Urinary bladder (tissue), 4 donors: ENCODE results near the gene LBHD1. TPM values are rescaled to one million over a fixed set of nuclear protein-coding genes. Genes with fewer than 3 reads are reported as not detected.
"Not testable (repeated sequence)": the region's sequence is repeated elsewhere in the genome, so short reads cannot be mapped to it uniquely, and the experiment has no call there.

Experiments used
- DNase-seq: peaks from one replicate; pipeline ENCODE4 v3.0.0-alpha.2; 2015; ENCODE audit errors: extremely low spot score
- H3K27ac ChIP-seq: one replicate; pipeline ENCODE4 v1.5.1; 2013; ENCODE audit warnings: low read depth, mild to moderate bottlenecking, moderate library complexity
- H3K36me3 ChIP-seq: one replicate; pipeline ENCODE4 v1.6.1; 2013; ENCODE audit warnings: mild to moderate bottlenecking, moderate library complexity; ENCODE audit not compliant: insufficient read depth
- H3K4me1 ChIP-seq: one replicate; pipeline ENCODE4 v1.6.1; 2013; ENCODE audit warnings: mild to moderate bottlenecking, moderate library complexity; ENCODE audit not compliant: insufficient read depth
- H3K4me3 ChIP-seq: one replicate; pipeline ENCODE4 v1.5.1; 2013; ENCODE audit warnings: low read depth, low read length
- WGBS: extraction: QIAGEN DNeasy Blood & Tissue Kit; methylation state at CpG from one replicate; pipeline ENCODE4 v1.1.7; 2013; 5-methylcytosine and 5-hydroxymethylcytosine counted together
- polyA plus RNA-seq: library from polyadenylated mRNA; stranded (reverse); fragments of 200-250 nt; gene quantifications from one replicate; pipeline ENCODE4 v1.2.3, GENCODE V29; 2013
- total RNA-seq: library from RNA; depleted of rRNA; stranded (reverse); fragments of >200 nt; gene quantifications from one replicate; pipeline ENCODE4 v1.2.3, GENCODE V29; 2014
- donor health status: healthy with polysubstance abuse.
- donor health status: healthy.

LBHD1 gene
- total and polyA plus RNA-seq, 2 donors = 2.8 to 3.1 TPM

DNA sequence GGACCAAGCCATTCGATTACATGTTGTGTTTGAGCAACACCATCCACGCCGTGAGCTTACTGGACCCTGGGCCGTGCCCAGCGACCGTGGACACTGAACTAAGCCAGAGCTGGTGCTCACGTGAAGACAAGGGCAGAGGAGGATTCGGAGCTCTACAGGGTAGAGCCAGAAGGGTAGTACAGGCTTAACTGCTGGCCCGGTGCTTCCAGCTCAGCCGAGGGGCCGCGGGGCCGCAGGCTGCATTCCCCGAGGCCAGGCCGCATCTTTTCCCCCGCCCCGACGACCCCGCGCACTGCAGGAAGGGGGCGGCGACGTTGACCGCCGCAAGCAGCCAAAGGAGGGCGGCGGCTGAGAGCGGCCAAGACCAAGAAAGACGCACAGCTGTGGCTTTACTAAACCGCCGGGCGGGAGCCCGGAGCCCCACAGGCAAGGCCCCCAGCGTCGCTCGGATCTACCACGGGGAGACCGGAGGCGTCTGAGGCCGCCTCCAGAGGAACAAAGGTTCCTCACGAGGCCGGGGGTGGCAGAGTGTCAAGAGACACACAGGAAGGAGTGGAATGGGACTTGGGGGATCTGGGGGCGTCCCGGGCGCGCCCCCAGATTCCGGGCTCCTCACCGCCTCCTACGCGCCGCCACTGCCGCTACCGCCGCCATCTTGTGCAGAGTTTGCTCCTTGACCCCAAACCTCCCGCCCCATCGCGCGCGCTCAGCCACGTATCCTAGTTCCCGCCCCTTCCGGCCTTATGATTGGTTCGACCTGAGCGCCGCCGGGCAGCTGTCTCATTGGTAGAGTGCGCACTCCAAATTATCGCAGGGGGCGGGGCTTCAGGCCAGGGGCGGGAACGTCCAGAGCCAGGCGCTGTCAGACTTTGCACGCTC, 25.9 kb downstream of the LBHD1 start, which contains the start of gene GANAB:
GANAB (minus strand) TSS at position 668 of the 879 bp plus-strand sequence; CDS start at position 654, 14 bp downstream.
- DNase-seq = peak; percentile 98
- WGBS = under 1% methylated on average over 73 of the region's 73 CpGs
- H3K4me1 ChIP-seq = peaks cover 3% of the 10 kb centered on the region

DNA sequence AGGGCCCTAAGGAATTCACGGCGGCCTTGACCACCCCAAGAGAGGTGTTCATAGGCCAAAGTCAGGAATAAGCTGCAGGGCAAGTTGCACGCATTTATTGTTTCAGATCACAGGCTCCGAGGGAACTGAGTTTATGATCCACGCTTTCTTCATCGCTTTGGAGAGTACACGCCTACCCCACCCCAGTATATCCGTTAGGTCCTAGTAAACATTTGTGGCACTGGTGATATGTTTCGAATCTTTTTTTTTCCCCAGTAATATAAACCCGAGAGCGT, 26.5 kb downstream of the LBHD1 start:
- no peaks in the 10 kb centered on the region for H3K36me3 ChIP-seq
- 12% methylated on average over 11 of the region's 11 CpGs for WGBS

More for the DNA sequence above, 25.9 kb downstream of the LBHD1 start, which contains the start of gene GANAB:
- no peaks in the 10 kb centered on the region for H3K36me3 ChIP-seq
- H3K4me3 ChIP-seq = peak within 1 kb of the TSS; percentile 93
- peak within 1 kb of the TSS; percentile 93 for H3K27ac ChIP-seq

DNA sequence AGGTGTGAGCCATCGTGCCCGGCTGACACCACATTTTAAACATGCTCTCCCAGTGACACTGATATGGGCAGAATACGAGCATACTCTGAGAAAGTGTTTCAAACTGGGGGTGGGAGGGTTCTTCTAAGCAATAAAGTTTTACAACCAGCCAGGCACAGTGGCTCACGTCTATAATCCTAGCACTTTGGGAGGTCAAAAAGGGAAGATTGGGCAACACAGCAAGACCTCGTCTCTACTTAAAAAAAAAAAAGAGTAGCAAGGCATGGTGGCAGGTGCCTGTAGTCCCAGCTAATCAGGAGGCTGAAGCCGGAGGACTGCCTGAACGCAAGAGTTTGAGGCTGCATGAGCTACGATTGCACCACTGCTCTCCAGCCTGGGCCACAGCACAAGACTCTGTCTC, 27.8 kb downstream of the LBHD1 start:
- Histone ChIP-seq H3K4me3 (no peak overlapping the region), H3K27ac (no peak overlapping the region), H3K36me3 (no peaks in the 10 kb centered on the region), H3K4me1 (peaks cover 3% of the 10 kb centered on the region)
- 75% methylated on average over 8 of the region's 8 CpGs for WGBS
- DNase-seq = no peak

More for the DNA sequence above, 26.5 kb downstream of the LBHD1 start:
- peaks cover 3% of the 10 kb centered on the region for H3K4me1 ChIP-seq
- H3K4me3 ChIP-seq = peak overlapping the region; percentile 93
- no peak overlapping the region for H3K27ac ChIP-seq
- no peak for DNase-seq

DNA sequence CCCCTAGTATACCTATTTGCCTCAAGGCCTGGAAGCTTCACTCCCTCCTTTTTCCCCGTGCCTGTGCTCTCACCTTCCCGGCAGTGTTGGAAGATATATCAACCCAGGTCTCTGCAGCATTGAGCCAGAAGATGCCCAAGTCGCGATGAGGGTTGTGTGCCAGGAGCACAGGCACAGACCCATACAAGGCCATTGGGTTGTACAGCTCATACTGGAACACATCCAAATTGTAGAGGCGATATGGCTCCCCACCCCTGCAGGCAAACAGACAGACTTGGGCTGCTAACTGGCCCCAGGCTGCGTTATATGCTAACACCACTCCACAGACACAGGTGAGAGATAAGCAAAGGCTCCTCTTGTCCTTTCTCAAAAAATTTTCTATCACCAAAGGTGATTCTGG, 39.6 kb downstream of the LBHD1 start:
- Histone ChIP-seq H3K36me3 (peaks cover 22% of the 10 kb centered on the region), H3K4me3 (no peak overlapping the region), H3K4me1 (no peaks in the 10 kb centered on the region), H3K27ac (no peak overlapping the region)
- DNase-seq = no peak
- WGBS = 80% methylated on average over 6 of the region's 6 CpGs

DNA sequence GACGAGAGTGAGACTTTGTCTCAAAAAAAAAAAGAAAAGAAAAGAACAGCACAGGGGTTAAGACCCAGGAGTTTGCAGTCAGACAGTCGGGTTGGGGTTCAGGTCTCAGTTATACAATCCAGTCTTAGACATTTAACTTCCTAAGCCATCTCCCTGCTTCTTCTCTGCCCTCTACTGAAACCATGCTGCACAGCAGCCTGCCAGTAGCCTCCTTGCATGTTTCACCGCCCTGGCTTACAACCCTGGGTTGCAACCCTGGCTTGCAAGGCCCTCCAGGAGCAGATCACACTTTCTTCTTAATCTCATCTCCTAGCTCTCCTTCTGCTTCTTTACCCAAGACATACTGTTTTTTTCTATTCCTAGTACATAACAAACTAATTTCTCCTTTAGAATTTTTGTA, 44.4 kb downstream of the LBHD1 start:
- Histone ChIP-seq H3K4me1 (no peaks in the 10 kb centered on the region), H3K4me3 (no peak overlapping the region), H3K27ac (no peak overlapping the region), H3K36me3 (peaks cover 17% of the 10 kb centered on the region)
- WGBS = 83% methylated on average over 3 of the region's 3 CpGs
- DNase-seq = no peak

DNA sequence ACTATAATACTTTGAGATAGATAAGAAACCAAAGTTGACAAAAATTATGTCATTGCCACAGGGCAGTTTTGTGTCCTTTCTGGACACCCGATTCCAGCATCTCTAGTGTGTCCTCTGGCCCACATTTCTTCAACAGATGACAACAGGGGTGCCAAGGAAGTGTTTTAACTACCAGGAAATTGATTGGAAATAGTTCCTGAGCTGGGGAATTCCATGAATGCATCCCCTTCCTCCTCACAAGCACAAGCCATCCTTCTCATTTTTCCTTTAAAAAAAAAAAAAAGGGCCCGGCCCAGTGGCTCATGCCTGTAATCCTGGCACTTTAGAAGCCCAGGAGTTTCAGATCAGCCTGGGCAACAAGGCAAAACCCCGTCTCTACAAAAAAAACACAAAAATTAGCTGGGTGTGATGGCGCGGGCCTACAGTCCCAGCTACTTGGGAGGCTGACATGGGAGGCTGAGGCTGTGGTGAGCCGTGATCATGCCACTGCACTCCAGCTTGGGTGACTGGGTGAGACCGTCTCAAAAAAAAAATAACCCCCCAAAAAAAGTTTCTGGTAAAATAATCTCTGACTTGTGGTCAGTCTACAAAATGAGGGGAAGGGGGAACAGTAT, 49.5 kb downstream of the LBHD1 start:
- no peaks in the 10 kb centered on the region for H3K4me1 ChIP-seq
- no peak for DNase-seq
- 84% methylated on average over 7 of the region's 7 CpGs for WGBS
- peak overlapping the region; percentile 41 for H3K27ac ChIP-seq
- no peak overlapping the region for H3K4me3 ChIP-seq
- H3K36me3 ChIP-seq = peaks cover 4% of the 10 kb centered on the region

DNA sequence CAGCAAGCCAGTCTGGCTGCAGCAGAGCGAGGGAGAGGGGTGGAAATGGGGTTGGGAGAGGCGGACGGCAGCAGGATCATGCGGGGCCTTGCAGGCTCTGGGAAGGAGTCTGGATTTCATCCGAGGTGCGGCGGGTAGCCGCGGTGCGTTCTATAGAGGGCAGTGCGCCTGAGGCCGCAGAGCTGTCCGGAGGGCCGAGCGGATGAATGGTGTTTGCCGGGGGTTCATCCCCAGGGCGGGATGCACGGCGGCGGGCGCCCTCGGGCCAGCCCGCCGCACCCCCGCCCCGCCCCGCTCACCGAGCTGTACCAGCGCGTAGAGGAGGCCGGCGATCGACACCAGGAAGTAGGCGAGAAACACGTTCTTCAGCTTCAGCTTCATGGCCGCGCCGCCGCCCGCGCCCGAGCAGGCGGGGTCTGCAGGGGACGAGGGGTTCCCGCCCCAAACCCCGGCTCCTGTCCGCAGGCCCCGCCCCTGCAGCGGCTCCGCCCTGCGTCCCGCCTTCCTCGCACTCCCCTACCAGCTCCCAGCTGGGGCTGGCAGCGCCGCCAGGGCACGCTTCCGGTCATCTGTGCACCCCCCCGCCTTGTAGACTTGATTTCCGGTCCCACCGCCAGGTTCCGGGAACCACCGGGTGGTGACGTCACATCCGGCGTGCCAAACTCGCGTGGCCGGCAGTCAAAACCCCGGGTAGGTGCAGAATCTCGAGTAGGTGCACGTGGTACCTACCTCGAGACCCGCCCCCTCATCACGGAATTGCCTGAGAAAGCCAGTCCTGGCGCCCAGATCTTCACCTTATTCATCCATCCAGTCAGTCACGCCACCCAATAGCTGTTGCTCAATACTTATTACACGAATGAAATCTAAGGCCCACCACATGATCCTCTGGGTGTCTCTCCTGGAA, 50.2 kb downstream of the LBHD1 start, which contains the start of gene B3GAT3:
B3GAT3 (minus strand) TSS at position 420 of the 904 bp plus-strand sequence; CDS start at position 381, 39 bp downstream.
- peak within 1 kb of the TSS; percentile 81 for H3K27ac ChIP-seq
- WGBS = 1% methylated on average over 77 of the region's 77 CpGs
- H3K36me3 ChIP-seq = peaks cover 4% of the 10 kb centered on the region
- peak; percentile 92 for DNase-seq
- no peaks in the 10 kb centered on the region for H3K4me1 ChIP-seq
- peak within 1 kb of the TSS; percentile 60 for H3K4me3 ChIP-seq

DNA sequence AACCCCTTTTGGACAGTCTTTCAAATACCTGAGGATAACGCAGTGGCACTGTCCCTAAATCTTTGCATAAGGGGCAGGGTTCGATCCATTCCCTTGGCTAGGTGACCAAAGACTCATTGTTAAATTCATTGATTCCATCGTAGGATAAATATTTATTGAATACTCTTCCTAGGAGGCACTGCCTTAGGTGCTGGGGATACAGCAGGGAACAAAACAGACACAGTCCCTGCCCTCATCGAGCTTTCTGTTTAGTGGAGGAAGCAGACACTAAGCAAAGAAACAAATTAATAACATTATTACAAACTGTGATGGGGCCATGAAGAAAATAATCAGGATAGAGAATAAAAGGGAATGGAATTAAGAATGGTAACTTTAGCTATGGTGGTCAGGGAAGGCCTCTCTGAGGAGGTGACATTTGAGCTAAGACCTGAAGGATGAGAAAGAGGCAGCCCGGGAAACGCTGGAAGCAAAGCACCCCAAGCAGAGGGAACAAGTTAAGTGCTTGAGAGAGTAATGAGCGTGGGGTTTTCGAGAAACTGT, 51.0 kb downstream of the LBHD1 start:
- peak overlapping the region; percentile 81 for H3K27ac ChIP-seq
- DNase-seq = no peak
- H3K4me3 ChIP-seq = peak overlapping the region; percentile 60
- no peaks in the 10 kb centered on the region for H3K4me1 ChIP-seq
- 27% methylated on average over 8 of the region's 8 CpGs for WGBS
- H3K36me3 ChIP-seq = peaks cover under 1% of the 10 kb centered on the region

DNA sequence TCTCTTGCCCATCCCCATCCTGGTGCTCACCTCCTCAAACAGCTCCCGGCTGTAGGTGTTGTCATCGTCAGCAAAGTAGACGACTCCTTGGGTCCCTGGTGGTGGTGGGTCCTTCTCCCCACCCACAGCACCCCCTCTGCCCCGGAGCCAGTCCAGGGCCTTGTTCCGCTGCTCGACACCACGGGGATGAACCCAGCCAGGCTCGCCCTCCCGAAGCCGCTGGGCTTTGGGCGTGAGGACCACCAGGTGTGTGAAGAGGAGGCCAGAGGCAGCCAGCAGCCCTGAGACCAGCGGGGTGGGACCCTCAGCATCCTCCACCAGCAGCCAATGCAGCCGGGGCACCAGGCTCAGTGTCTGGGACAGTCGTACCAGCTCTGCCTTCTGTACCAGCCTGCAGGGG, 55.1 kb downstream of the LBHD1 start:
- 92% methylated on average over 14 of the region's 14 CpGs for WGBS
- H3K4me1 ChIP-seq, H3K4me3 ChIP-seq, H3K27ac ChIP-seq, H3K36me3 ChIP-seq, DNase-seq: not testable (repeated sequence)

DNA sequence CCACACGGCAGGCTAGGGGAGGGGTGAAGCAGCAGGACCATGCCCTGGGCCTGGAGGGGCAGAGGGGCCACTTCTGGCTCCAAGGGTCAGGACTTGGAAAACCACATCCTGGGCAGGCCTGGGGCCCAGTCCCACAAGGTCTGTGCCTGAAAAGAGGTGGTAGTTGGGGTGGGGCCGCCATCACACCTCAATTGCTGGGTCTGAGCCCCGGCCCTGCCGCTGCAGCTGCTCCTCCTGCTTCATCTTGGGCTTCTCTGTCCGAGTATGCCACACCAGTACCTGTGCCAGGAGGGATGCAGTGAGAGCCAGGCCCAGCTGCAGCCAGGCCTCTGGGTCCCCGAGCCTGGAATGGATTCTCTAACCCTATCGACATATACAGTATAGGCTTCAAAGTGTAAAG, 56.5 kb downstream of the LBHD1 start:
- Histone ChIP-seq H3K27ac (no peak overlapping the region), H3K36me3 (no peaks in the 10 kb centered on the region), H3K4me3 (no peak overlapping the region), H3K4me1 (no peaks in the 10 kb centered on the region)
- WGBS = 89% methylated on average over 7 of the region's 7 CpGs
- DNase-seq = no peak

DNA sequence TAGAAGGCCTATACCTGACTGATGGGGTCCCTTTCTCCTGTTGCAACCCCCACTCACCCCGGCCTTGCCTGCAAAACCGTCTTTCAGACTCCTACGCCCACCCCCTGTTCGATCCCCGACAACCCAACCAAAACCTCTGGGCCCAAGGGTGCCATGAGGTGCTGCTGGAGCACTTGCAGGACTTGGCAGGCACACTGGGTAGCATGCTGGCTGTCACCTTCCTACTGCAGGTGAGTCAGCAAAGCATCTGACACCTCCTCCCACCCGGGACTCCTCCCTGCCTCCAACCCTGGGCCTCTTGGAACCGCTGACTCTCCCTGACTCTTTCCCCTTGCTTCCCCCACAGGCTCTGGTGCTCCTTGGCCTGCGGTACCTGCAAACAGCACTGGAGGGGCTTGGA, 57.8 kb downstream of the LBHD1 start:
- H3K4me3 ChIP-seq = no peak overlapping the region
- DNase-seq = no peak
- WGBS = 72% methylated on average over 8 of the region's 8 CpGs
- no peaks in the 10 kb centered on the region for H3K36me3 ChIP-seq
- no peaks in the 10 kb centered on the region for H3K4me1 ChIP-seq
- H3K27ac ChIP-seq = no peak overlapping the region

DNA sequence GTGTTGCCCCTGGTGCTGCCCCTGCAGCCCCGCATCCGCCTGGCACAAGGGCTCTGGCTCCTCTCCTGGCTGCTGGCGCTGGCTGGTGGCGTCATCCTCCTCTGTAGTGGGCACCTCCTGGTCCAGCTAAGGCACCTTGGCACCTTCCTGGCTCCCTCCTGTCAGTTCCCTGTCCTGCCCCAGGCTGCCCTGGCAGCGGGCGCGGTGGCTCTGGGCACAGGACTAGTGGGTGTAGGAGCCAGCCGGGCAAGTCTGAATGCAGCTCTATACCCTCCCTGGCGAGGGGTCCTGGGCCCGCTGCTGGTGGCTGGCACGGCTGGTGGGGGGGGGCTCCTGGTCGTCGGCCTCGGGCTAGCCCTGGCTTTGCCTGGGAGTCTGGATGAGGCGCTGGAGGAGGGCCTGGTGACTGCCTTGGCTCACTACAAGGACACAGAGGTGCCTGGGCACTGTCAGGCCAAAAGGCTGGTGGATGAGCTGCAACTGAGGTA, 58.7 kb downstream of the LBHD1 start:
- no peaks in the 10 kb centered on the region for H3K4me1 ChIP-seq
- no peaks in the 10 kb centered on the region for H3K36me3 ChIP-seq
- no peak overlapping the region for H3K4me3 ChIP-seq
- DNase-seq = no peak
- peak overlapping the region; percentile 91 for H3K27ac ChIP-seq
- WGBS = 54% methylated on average over 15 of the region's 15 CpGs
